RPMI8226 (cell line): ENCODE measurements around the gene JMJD7.

Experiments
- DNase-seq: peaks from one replicate; pipeline ENCODE4 v3.0.0-alpha.2; 2015

Gene JMJD7

GRCh38 chr15:41886741-41887140 lies 58.8 kb downstream of the JMJD7 start:
- no peak for DNase-seq

GRCh38 chr15:41887161-41887560 lies 59.3 kb downstream of the JMJD7 start:
- DNase-seq: no peak
